ES-I3 (cell line): ENCODE measurements around the gene EPHB1.

Experiments used
- H3K36me3 ChIP-seq: 2 replicates; pipeline ENCODE4 v1.6.1; 2013; ENCODE audit warnings: mild to moderate bottlenecking, low read length, control low read depth, moderate library complexity; ENCODE audit not compliant: insufficient read depth
- H3K4me1 ChIP-seq: 2 replicates; pipeline ENCODE4 v1.6.1; 2013; ENCODE audit warnings: mild to moderate bottlenecking, control low read depth, low read length; ENCODE audit not compliant: insufficient read depth
- H3K9ac ChIP-seq: 2 replicates; pipeline ENCODE4 v1.6.1; 2013; ENCODE audit warnings: low read depth, mild to moderate bottlenecking, low read length, moderate library complexity
- H3K9me3 ChIP-seq: 2 replicates; pipeline ENCODE4 v1.6.1; 2013; ENCODE audit warnings: mild to moderate bottlenecking, low read length, moderate library complexity; ENCODE audit not compliant: control insufficient read depth, insufficient read depth

The EPHB1 gene

DNA sequence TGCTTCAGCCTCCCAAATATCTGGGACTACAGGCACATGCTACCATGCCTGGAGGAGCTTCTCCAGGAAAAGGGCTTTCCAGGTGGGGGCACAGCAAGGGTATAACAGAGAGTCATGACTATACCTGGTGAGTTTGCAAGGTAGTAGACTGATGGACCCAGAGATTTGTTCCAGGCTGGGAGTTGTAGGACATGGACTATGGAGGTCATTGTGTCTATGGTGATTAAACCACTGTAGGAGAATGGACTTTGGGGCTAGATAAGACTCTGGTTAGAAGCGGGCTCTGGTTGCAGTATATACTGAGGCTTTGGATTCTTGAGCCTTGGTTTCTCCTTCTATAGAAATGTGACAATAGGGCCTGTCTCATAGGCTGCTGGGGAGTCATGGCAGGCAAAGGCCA lies 104.7 kb downstream of the EPHB1 start:
- peaks cover 5% of the 10 kb centered on the region; the same call in 1 of the 2 replicates for H3K4me1 ChIP-seq
- H3K9ac ChIP-seq = no peak overlapping the region
- H3K9me3 ChIP-seq = no peaks in the 10 kb centered on the region
- no peaks in the 10 kb centered on the region for H3K36me3 ChIP-seq

DNA sequence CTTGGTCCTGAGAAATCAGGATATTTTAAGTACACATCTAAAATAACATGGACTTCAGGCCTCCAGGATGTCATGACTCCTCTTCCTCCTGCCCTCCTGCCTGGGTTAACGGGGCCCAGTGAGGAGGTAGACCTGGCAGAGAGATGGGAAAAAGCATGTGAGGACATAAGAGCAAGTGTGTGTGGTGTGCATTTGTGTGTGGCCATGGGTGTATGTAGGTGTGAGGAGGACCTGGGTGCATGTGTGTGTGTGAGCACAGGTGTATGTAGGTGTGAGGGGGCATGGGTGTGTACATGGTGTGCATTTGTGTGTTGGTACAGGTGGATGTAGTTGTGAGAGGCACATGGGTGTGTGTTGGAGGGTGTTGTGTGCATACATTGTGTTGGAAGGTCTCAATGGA lies 105.4 kb downstream of the EPHB1 start:
- no peaks in the 10 kb centered on the region for H3K9me3 ChIP-seq
- peaks cover 5% of the 10 kb centered on the region; the same call in 1 of the 2 replicates for H3K4me1 ChIP-seq
- no peak overlapping the region for H3K9ac ChIP-seq
- H3K36me3 ChIP-seq = no peaks in the 10 kb centered on the region

DNA sequence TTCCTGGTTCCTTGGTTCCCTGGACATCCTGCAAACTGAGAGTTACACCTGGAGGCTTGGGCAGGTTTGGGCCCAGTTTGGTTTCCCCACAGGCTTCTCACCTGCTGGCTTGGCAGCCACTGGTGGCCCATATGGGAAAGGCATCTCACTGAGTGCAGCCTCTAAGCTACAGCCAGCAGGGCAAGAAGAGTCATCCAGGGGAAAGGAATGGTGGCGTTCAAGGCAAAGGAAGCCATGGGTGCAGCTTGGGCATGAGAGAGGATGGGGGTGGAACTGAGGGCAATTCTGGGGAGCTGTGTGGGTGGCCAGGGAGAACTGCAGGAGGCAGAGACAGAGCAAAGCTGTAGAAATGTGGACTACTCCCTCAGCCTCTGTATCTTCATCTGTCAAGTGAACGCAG lies 106.4 kb downstream of the EPHB1 start:
- no peaks in the 10 kb centered on the region for H3K9me3 ChIP-seq
- H3K4me1 ChIP-seq = peaks cover 5% of the 10 kb centered on the region; the same call in 1 of the 2 replicates
- no peak overlapping the region for H3K9ac ChIP-seq
- no peaks in the 10 kb centered on the region for H3K36me3 ChIP-seq

DNA sequence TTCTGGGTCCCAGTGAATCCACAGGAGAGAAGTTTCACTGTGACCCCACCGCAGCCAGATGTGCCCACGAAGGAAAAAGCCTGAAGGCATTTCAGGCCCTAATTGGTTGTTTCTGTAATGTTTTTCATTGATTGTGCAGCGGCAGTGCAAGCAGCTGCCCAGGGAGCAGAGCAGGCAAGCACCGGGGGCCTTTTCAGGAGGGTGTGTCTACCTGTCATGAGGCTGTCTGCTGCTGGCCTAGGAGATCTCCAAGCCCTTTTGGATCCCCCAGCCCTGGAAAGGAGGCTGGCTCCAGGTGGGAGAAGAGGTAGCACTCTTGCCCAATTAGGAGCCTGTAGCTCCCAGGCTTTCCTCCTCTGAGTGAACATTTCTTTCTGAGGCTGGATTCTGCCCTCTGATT lies 108.8 kb downstream of the EPHB1 start:
- Histone ChIP-seq H3K36me3 (no peaks in the 10 kb centered on the region), H3K9me3 (no peaks in the 10 kb centered on the region), H3K9ac (no peak overlapping the region), H3K4me1 (peaks cover 5% of the 10 kb centered on the region; the same call in 1 of the 2 replicates)

DNA sequence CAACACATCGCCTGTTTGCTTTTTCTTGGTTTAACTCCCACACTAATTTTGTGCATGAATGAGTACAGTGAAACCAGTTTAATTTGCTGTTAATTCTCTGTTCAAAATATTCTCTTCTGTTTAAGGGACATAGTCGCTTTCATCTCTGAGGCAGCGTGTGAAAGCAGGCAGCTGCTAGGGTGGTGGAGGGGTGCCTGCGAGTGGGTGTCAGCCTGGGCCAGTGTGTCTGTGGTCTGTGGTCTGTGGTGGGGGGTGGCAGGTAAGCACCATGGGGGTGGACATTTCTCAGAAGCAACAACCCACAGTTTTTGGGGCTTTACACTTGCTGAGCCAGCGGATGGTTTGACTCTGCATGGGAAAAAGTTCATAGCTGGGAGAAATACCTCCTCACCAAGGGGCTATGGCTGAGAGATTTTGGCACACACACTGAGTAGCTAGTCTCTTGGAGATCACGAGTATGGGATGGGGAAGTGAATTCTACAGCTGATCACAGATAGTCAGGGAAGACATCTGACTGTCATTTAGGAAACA lies 109.2 kb downstream of the EPHB1 start:
- Histone ChIP-seq H3K4me1 (peaks cover 5% of the 10 kb centered on the region; the same call in 1 of the 2 replicates), H3K9ac (no peak overlapping the region), H3K9me3 (no peaks in the 10 kb centered on the region), H3K36me3 (no peaks in the 10 kb centered on the region)

DNA sequence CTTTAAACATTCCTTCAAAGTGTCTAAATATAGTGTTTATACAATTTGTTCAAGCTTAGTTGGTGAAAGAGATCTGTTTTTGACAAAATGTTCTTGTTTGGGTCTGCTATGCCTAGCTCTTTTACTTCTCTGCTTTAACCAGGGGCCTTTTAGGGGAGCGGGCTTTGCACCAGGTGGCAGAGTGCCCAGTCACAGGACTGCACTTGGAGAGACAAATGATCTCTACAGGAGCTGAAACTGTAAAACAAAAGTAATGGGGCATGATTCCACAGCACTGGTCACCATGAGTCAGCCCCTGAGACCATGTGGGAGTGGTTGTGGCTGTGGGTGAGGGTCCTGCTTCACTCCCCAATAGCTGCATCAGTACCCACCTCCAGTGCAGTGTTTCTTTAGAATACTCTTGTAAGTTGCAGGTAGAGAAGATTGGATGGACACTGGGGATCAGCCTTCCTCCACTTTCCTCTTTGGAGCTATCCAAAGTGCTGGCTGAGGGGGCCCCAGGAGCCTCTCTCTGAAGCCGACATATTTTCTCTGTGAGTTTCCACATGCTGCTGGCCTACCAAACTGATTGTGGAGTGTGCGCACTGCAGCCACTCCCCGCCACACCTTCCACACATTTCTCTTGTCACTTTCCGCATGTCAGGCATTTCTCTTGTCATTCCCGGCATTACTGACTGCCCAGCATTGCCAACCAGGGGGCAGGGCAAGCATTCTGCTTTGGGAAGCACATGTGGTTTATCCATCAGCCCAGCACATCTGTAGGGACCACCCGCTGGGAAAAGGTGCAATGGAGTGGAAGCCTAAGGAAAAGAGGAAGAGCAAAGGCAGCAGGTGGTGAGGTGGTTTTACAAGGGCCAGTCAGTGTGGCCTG lies 110.0 kb downstream of the EPHB1 start:
- Histone ChIP-seq H3K9ac (no peak overlapping the region), H3K36me3 (no peaks in the 10 kb centered on the region), H3K9me3 (no peaks in the 10 kb centered on the region), H3K4me1 (peaks cover 5% of the 10 kb centered on the region; the same call in 1 of the 2 replicates)

DNA sequence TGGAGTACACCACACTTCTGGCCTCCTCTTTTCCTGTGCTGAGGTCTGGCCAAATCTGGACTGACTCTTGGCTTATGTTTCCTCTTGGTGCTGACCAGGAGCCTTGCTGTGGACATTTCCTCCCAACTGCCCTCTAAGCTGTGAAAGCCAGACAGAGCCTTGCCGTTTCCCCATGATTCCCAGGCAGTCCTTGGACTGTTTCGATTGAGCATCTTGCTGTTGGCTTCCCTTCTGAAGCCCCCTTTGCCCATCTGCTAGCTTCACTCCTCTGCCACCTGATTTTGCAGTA lies 110.5 kb downstream of the EPHB1 start:
- peaks cover 5% of the 10 kb centered on the region; the same call in 1 of the 2 replicates for H3K4me1 ChIP-seq
- H3K9ac ChIP-seq = no peak overlapping the region
- no peaks in the 10 kb centered on the region for H3K36me3 ChIP-seq
- no peaks in the 10 kb centered on the region for H3K9me3 ChIP-seq

DNA sequence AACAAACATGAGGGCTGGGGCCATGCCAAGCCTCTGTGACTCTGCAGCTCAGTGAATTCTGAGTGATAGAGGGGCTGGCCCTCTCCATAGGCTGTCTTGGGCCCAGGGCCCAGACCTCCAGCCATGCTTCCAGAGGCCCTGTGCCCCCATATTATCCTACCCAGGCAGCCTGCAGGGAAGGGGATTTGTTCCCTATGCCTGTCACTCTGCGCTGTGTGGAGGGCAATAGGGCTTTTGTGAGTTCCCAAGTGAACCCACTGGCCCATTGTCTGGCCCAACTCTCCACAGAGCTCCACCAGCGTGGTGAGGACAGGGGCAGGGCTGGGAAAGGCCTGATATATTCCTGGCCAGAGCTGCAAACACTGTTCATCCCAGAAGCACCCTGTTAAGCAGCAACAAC lies 113.2 kb downstream of the EPHB1 start:
- Histone ChIP-seq H3K9me3 (no peaks in the 10 kb centered on the region), H3K4me1 (no peaks in the 10 kb centered on the region), H3K9ac (no peak overlapping the region), H3K36me3 (no peaks in the 10 kb centered on the region)

DNA sequence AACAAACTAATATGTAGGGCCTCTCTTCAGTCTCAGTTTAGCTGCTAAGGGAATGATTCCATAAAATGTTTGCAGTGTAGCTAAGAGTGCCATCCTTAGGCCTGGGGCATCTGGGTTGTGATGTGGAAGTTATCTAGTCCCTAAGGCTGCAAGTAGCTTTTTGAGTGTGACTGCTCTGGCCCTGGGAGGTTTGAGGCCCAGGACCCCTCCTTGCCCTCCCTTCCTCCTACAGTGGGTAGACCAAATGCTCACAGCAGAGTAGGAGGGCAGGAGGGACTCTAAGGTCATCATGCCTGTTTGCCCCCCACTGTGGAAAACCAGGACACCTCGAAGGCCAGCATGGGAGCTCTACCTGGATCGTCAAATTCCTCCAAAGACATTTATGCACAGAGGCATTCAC lies 115.0 kb downstream of the EPHB1 start:
- Histone ChIP-seq H3K36me3 (no peaks in the 10 kb centered on the region), H3K9me3 (no peaks in the 10 kb centered on the region), H3K4me1 (no peaks in the 10 kb centered on the region), H3K9ac (no peak overlapping the region)

DNA sequence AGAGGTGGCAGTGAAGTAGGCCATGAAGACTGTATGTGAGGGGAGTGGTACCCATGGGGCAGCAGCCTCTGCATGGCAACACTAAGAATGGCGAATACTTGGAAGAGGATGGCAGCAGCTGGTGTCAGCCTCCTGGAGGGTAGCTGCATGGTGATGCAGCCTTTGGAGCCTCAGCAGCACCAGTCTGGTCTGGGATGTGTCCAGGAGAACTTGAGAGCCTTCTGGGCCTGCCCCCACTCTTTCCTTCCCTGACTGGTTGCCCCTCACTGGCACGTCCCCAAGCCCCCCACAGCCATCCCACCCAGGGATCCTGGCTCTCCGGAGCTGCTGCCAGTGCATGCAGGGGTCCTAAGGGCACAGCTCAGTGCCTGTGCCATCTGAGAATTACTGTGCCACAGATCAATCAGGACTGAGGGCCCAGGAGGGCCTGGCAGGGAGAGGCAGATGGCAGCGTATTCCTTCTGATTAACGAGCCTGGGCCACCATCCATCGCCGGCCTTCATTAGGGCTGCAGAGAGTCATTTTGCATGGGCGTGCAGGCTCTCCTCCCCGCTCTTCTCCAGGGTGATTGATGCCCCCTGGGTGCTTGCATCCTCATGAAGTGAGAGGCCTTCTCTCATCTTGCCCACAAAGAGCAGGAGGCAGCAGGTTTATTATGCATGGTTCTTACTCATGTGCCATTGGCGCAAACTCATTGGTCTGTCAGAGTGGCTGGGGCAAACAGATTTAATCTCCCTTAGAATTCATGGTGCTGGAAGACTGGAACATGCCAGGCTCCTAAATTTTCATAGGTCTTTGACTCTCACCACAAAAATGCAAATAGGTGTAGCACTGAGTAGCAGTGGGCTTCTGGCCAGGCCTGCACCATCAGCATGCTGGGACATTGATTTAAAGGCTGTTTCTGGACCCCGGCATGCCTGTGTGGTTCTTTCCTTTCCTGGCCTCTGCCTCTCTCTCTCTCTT lies 116.8 kb downstream of the EPHB1 start:
- H3K9me3 ChIP-seq = no peaks in the 10 kb centered on the region
- no peaks in the 10 kb centered on the region for H3K36me3 ChIP-seq
- H3K9ac ChIP-seq = no peak overlapping the region
- H3K4me1 ChIP-seq = no peaks in the 10 kb centered on the region

DNA sequence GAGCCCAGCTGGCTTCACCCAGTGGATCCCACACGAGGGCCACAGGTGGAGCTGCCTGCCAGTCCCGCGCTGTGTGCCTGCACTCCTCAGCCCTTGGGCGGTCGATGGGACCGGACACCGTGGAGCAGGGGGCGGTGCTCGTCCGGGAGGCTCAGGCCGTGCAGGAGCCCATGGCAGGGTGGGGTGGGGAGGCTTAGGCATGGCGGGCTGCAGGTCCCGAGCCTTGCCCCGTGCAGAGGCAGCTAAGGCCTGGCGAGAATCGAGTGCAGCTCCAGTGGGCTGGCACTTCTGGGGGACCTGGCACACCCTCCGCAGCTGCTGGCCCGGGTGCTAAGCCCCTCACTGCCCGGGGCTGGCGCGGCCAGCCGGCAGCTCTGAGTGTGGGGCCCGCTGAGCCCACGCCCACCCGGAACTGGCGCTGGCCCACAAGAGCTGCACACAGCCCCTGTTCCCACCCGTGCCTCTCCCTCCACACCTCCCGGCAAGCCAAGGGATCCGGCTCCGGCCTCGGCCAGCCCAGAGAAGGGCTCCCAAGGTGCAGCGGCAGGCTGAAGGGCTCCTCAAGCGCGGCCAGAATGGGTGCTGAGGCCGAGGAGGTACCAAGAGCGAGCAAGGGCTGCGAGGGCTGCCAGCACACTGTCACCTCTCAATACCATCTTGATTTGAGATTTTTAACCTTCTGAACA lies 121.4 kb downstream of the EPHB1 start:
- H3K36me3 ChIP-seq = no peaks in the 10 kb centered on the region
- no peak overlapping the region for H3K9ac ChIP-seq
- H3K4me1 ChIP-seq = no peaks in the 10 kb centered on the region
- H3K9me3 ChIP-seq = no peaks in the 10 kb centered on the region

DNA sequence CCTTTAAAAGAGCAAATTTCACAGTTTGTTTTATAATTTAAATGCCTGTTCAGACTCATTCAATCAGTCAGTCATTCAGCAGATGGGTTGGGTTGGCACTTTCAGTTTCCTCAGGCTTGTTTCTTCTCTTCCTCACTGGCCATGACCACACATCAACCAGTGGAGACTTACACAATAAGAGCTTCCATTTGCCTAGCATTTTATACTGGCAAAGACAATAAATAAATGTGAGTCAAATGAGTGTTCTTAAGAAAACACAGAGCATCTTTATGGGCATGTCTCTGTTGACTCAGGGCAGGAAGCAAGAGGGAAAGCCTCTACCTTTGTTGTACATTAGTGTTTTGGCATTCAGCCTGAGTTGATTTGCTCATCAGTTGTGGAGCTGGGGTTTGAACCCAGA lies 122.6 kb downstream of the EPHB1 start:
- H3K9me3 ChIP-seq = no peaks in the 10 kb centered on the region
- no peaks in the 10 kb centered on the region for H3K4me1 ChIP-seq
- no peaks in the 10 kb centered on the region for H3K36me3 ChIP-seq
- H3K9ac ChIP-seq = no peak overlapping the region

DNA sequence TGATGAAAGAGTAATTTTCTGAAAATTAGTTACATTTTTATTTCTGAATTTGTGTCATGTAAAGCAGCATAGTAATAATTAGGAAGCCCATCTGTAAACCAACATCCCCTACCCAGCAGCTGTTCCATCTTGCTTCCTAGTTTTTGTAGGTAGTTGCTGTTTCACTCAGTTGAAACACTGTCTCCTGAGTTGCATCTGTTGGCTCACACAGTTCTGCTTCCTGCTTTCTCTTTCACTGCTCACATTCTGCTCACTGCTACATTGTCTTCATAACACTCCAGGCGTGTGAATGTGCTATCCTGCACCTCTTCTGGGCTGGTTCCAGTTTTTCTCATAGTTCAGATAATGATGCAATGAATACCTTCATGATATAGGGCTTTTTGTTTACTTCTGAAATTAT lies 123.4 kb downstream of the EPHB1 start:
- Histone ChIP-seq H3K9me3 (no peaks in the 10 kb centered on the region), H3K9ac (no peak overlapping the region), H3K4me1 (no peaks in the 10 kb centered on the region), H3K36me3 (no peaks in the 10 kb centered on the region)

DNA sequence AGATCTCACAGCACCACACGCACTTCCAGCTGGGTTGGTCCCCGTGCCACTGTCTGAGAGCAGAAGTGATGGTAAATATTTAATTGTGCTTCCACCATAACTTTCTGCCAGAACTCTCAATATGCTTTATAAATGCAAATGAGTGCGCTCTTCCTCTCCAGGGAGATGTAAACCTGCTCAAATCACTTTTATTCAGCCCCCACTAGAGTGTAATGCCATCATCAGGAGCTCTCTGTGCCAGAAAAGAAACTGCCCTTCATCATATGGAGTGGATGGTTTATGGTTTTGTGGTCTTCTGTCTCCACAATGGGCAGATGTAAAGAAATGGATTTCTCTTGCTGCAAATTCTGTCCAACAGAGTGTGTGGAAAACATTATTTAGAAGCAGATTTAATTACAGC lies 127.0 kb downstream of the EPHB1 start:
- Histone ChIP-seq H3K4me1 (no peaks in the 10 kb centered on the region), H3K36me3 (no peaks in the 10 kb centered on the region), H3K9me3 (no peaks in the 10 kb centered on the region), H3K9ac (no peak overlapping the region)
